H1 (cell line): ENCODE results near the gene MICALL1. TPM values are rescaled to one million over a fixed set of nuclear protein-coding genes. Genes with fewer than 3 reads are reported as not detected.
A peak's percentile ranks its signal among the peaks of the same experiment; 100 is the strongest.

Source experiments
- CTCF ChIA-PET: fragments of 300-600 bp; sonication (Branson Sonifier 250); formaldehyde crosslinking; loops from one replicate; lab custom pipeline; 2021; ENCODE audit not compliant: partially characterized antibody; lab: Charles Lee
- POLR2A ChIA-PET: fragments of 300-600 bp; sonication (Branson Sonifier 250); formaldehyde crosslinking; loops from one replicate; lab custom pipeline; 2021; ENCODE audit warnings: inconsistent platforms; ENCODE audit not compliant: partially characterized antibody; lab: Charles Lee
- DNase-seq, 2 experiments: peaks; one replicate each; pipeline versions ENCODE4 v3.0.0 to v3.0.0-alpha.2; 2010 to 2022; ENCODE audit warnings: low spot score in 2 of 2, low read depth in 1 of 2, mixed read lengths in 1 of 2
- FAIRE-seq: peaks from 2 replicates; lab custom pipeline; 2011; peaks lifted over from hg19 to GRCh38; lab: Jason Lieb, UNC
- H2AFZ ChIP-seq: 2 replicates; pipeline ENCODE4 v1.8.1; 2012; ENCODE audit warnings: low read length, inconsistent platforms
- H2AK5ac ChIP-seq: 2 replicates; pipeline ENCODE4 v1.6.1; 2013; ENCODE audit warnings: low read depth, low read length
- H2BK120ac ChIP-seq: replicated peaks from 2 replicates; pipeline ENCODE3; 2013; ENCODE audit warnings: low read depth, low read length, inconsistent platforms
- H2BK12ac ChIP-seq: 2 replicates; pipeline ENCODE4 v1.6.1; 2013; ENCODE audit warnings: low read depth, low read length
- H2BK15ac ChIP-seq: 2 replicates; pipeline ENCODE4 v1.6.1; 2013; ENCODE audit warnings: low read length
- H2BK20ac ChIP-seq: 2 replicates; pipeline ENCODE4 v1.6.1; 2013; ENCODE audit warnings: low read length
- H2BK5ac ChIP-seq: 2 replicates; pipeline ENCODE4 v1.6.1; 2013; ENCODE audit warnings: low read depth, low read length
- H3K14ac ChIP-seq: 2 replicates; pipeline ENCODE4 v1.6.1; 2013; ENCODE audit warnings: inconsistent platforms; ENCODE audit not compliant: insufficient read length
- H3K18ac ChIP-seq: 2 replicates; pipeline ENCODE4 v1.6.1; 2013; ENCODE audit warnings: low read length; ENCODE audit errors: extremely low read depth
- H3K23ac ChIP-seq: 2 replicates; pipeline ENCODE4 v1.6.1; 2013; ENCODE audit warnings: inconsistent platforms; ENCODE audit not compliant: insufficient read length
- H3K23me2 ChIP-seq: 2 replicates; pipeline ENCODE4 v1.6.1; 2013; ENCODE audit warnings: low read depth, low read length
- H3K27ac ChIP-seq: 2 replicates; pipeline ENCODE4 v1.6.1; 2011; ENCODE audit warnings: low read depth, low read length, inconsistent platforms
- H3K27me3 ChIP-seq, 4 experiments: replicated peaks in 1 of 4; 1 replicate in 1 of 4; 2 replicates in 3 of 4; pipeline versions ENCODE4 v1.6.1 to v1.8.1; 2011 to 2013; ENCODE audit warnings: low read length in 3 of 4, mild to moderate bottlenecking in 3 of 4, inconsistent platforms in 2 of 4, mixed read lengths in 2 of 4, moderate library complexity in 1 of 4; ENCODE audit not compliant: control insufficient read depth in 3 of 4, insufficient read depth in 3 of 4; ENCODE audit errors: extremely low read depth in 1 of 4
- H3K36me3 ChIP-seq, 4 experiments: 2 replicates each; pipeline versions ENCODE4 v1.6.1 to v1.8.1; 2011 to 2013; ENCODE audit warnings: mild to moderate bottlenecking in 4 of 4, low read length in 3 of 4, moderate library complexity in 2 of 4, control low read depth in 1 of 4, inconsistent platforms in 1 of 4; ENCODE audit not compliant: insufficient read depth in 4 of 4, control insufficient read depth in 2 of 4
- H3K4ac ChIP-seq: replicated peaks from 2 replicates; pipeline ENCODE3; 2013; ENCODE audit warnings: low read length, low read depth, mixed read lengths, inconsistent platforms; ENCODE audit not compliant: insufficient read length
- H3K4me1 ChIP-seq, 4 experiments: replicated peaks in 1 of 4; 1 replicate in 1 of 4; 2 replicates in 3 of 4; pipeline versions ENCODE4 v1.6.1 to v1.8.1; 2011 to 2013; ENCODE audit warnings: low read length in 3 of 4, inconsistent platforms in 2 of 4, mixed read lengths in 1 of 4; ENCODE audit not compliant: insufficient read depth in 4 of 4, control insufficient read depth in 3 of 4
- H3K4me2 ChIP-seq, 2 experiments: 2 replicates each; pipeline versions ENCODE4 v1.6.1 to v1.8.1; 2011 to 2013; ENCODE audit warnings: low read depth in 2 of 2, low read length in 2 of 2, control low read depth in 1 of 2, inconsistent platforms in 1 of 2, mild to moderate bottlenecking in 1 of 2; ENCODE audit not compliant: insufficient read depth in 1 of 2
- H3K4me3 ChIP-seq, 4 experiments: fragments of 200-600, 300-600 bp in 1 of 4; sonication (generic), shearing (Covaris generic), sonication (Bioruptor Twin) in 1 of 4; 2 replicates each; pipeline versions ENCODE4 v1.5.1 to v1.8.1; 2011 to 2016; ENCODE audit warnings: low read length in 4 of 4, low read depth in 3 of 4, control low read depth in 2 of 4, inconsistent platforms in 2 of 4, mild to moderate bottlenecking in 2 of 4, mixed read lengths in 1 of 4, moderate library complexity in 1 of 4; ENCODE audit not compliant: insufficient read depth in 2 of 4; ENCODE audit errors: extremely low read depth in 1 of 4
- H3K56ac ChIP-seq: replicated peaks from 2 replicates; pipeline ENCODE3; 2013; ENCODE audit warnings: low read depth, mild to moderate bottlenecking, mixed read lengths, low read length, inconsistent platforms; ENCODE audit not compliant: insufficient read length
- H3K79me1 ChIP-seq: 2 replicates; pipeline ENCODE4 v1.6.1; 2013; ENCODE audit warnings: low read depth, low read length, control low read depth
- H3K79me2 ChIP-seq, 2 experiments: 2 replicates each; pipeline versions ENCODE4 v1.6.1 to v1.8.1; 2012 to 2013; ENCODE audit warnings: low read length in 2 of 2, mild to moderate bottlenecking in 2 of 2, inconsistent platforms in 1 of 2; ENCODE audit not compliant: insufficient read depth in 2 of 2, control insufficient read depth in 1 of 2
- H3K9ac ChIP-seq, 4 experiments: replicated peaks in 1 of 4; 1 replicate in 1 of 4; 2 replicates in 3 of 4; pipeline versions ENCODE4 v1.6.1 to v1.8.1; 2011 to 2013; ENCODE audit warnings: low read depth in 3 of 4, low read length in 3 of 4, control low read depth in 2 of 4, mild to moderate bottlenecking in 2 of 4, moderate library complexity in 2 of 4, inconsistent platforms in 1 of 4; ENCODE audit errors: extremely low read depth in 1 of 4
- H3K9me3 ChIP-seq, 2 experiments: 2 replicates each; pipeline versions ENCODE4 v1.6.1 to v1.8.1; 2012 to 2013; ENCODE audit warnings: mild to moderate bottlenecking in 2 of 2, moderate library complexity in 2 of 2, control low read depth in 1 of 2, inconsistent platforms in 1 of 2, low read depth in 1 of 2, low read length in 1 of 2, mixed read lengths in 1 of 2; ENCODE audit not compliant: insufficient read depth in 2 of 2
- H4K20me1 ChIP-seq, 2 experiments: replicated peaks in 1 of 2; 2 replicates each; pipeline versions ENCODE3 to v1.8.1; 2011 to 2013; ENCODE audit warnings: inconsistent platforms in 2 of 2, low read length in 2 of 2, mild to moderate bottlenecking in 1 of 2; ENCODE audit not compliant: insufficient read depth in 2 of 2, control insufficient read depth in 1 of 2
- H4K5ac ChIP-seq: 2 replicates; pipeline ENCODE4 v1.6.1; 2013; ENCODE audit warnings: low read length, low read depth, mixed read lengths, inconsistent platforms; ENCODE audit not compliant: insufficient read length
- H4K8ac ChIP-seq: 2 replicates; pipeline ENCODE4 v1.8.0; 2013; ENCODE audit warnings: mild to moderate bottlenecking, moderate library complexity, low read length, inconsistent platforms; ENCODE audit not compliant: insufficient read depth; ENCODE audit errors: extremely low read depth
- H4K91ac ChIP-seq: replicated peaks from 2 replicates; pipeline ENCODE3; 2013; ENCODE audit warnings: low read length, mixed read lengths, inconsistent platforms; ENCODE audit not compliant: insufficient read length
- FOSL1 ChIP-seq: IDR thresholded peaks from 2 replicates; pipeline ENCODE4 v1.6.1; 2011; ENCODE audit warnings: mild to moderate bottlenecking, low read depth, low read length, moderate library complexity; ENCODE audit not compliant: insufficient read depth
- GTF2F1 ChIP-seq: IDR thresholded peaks from 2 replicates; pipeline ENCODE4 v1.6.1; 2012; ENCODE audit warnings: low read depth, low read length, improper control_type of control experiment, borderline replicate concordance
- KDM5A ChIP-seq: fragments of 200-600 bp; IDR thresholded peaks from 2 replicates; pipeline ENCODE4 v1.7.1; 2012; ENCODE audit warnings: mild to moderate bottlenecking, low read length, inconsistent platforms, mixed read lengths
- POLR2A ChIP-seq, 2 experiments: IDR thresholded peaks; 1 replicate in 1 of 2; 2 replicates in 1 of 2; pipeline ENCODE4 v1.6.1; 2011; ENCODE audit warnings: low read depth in 2 of 2, low read length in 2 of 2, mild to moderate bottlenecking in 2 of 2; ENCODE audit errors: control extremely low read depth in 1 of 2
- SAP30 ChIP-seq: fragments of 300-600 bp; sonication (generic); IDR thresholded peaks from 2 replicates; pipeline ENCODE4 v1.7.1; 2012; ENCODE audit warnings: low read length, moderate library complexity, mild to moderate bottlenecking, inconsistent platforms; ENCODE audit not compliant: insufficient read depth, insufficient replicate concordance
- WGBS, 2 experiments: shearing (Covaris generic) in 1 of 2; methylation state at CpG; one replicate each; pipeline versions ENCODE4 v1.1.6 to v1.1.7; 2013 to 2015; ENCODE audit warnings: low lambda C conversion rate in 2 of 2, mixed read lengths in 2 of 2, inconsistent platforms in 1 of 2, low coverage in 1 of 2, missing lambda C conversion rate in 1 of 2; ENCODE audit not compliant: insufficient replicate concordance in 2 of 2, insufficient coverage in 1 of 2, insufficient read length in 1 of 2; ENCODE audit errors: extremely low coverage in 1 of 2, missing lambda C conversion rate in 1 of 2; 5-methylcytosine and 5-hydroxymethylcytosine counted together
- polyA plus RNA-seq, 7 experiments: library from polyadenylated mRNA; depleted of rRNA in 3 of 7; stranded (reverse) in 5 of 7; unstranded in 2 of 7; fragments of >200 nt in 5 of 7; fragments of 200-250 nt in 2 of 7; gene quantifications; 1 replicate in 5 of 7; 2 replicates in 1 of 7; 4 replicates in 1 of 7; pipeline versions ENCODE4 v1.2.1 to v1.2.3, GENCODE V29; 2011 to 2013; ENCODE audit warnings: missing spikeins in 2 of 7, mixed read lengths in 2 of 7
- total RNA-seq: library from RNA; stranded (reverse); fragmentation: NEBNext Ultra II Directional; extraction: Animal tissue kit (Norgen Biotek cat#: 25700); gene quantifications from 2 replicates; pipeline ENCODE4 v1.2.1, GENCODE V29; 2021
- TF ChIP-seq, protein P1 (sequence below): IDR thresholded peaks from 2 replicates; pipeline ENCODE4 v1.6.1; 2012; ENCODE audit warnings: inconsistent platforms

MICALL1 gene
- total and polyA plus RNA-seq, 2 of the 8 experiments (the other 6 are each of a cell fraction or from before 2014, with no cell fraction given): 17.7 to 32.1 TPM

DNA sequence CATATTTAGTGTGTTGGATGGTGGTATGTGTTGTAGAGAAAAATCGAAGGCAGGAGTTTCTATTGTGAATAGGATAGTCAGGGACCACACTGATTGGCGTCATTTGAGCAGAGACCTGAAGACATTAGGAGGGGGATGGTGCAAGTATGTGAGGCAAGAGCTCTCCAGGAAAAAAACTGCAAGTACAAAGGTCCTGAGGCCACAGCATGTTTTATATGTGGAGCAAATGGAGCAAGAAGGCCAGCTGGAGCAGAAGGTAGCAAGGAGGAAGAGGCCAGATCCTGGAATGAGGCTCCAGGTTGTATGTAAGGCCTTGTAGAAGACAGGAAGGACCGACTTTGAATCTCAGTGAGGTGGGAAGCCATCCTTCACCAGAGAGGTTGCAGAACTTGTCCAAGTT lies 14.2 kb upstream of the MICALL1 start:
- no peak overlapping the region for H3K14ac ChIP-seq
- TF ChIP-seq FOSL1 (no peak), GTF2F1 (no peak), KDM5A (no peak), SAP30 (no peak), POLR2A (IDR thresholded peaks at IDR 0.05; ENCODE audit: control extremely low read depth in 1 of 2, low read depth in 2 of 2, low read length in 2 of 2) (peak in 1 of 2 experiments; percentile 51; a peak in 1 of 3 replicates)
- TF ChIP-seq, protein P1, sequence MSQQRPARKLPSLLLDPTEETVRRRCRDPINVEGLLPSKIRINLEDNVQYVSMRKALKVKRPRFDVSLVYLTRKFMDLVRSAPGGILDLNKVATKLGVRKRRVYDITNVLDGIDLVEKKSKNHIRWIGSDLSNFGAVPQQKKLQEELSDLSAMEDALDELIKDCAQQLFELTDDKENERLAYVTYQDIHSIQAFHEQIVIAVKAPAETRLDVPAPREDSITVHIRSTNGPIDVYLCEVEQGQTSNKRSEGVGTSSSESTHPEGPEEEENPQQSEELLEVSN: no peak
- TF ChIP-seq, all 59 proteins: peak for 1
- CTCF ChIA-PET: interaction anchor here (1.0 to 15.4 kb wide), 6 partner anchors 11 to 74 kb away, joined by 3 to 158 read pairs (median 9); partner anchors contain the start of gene MICALL1
- FAIRE-seq (no peak), DNase-seq (no peak)
- H4K8ac ChIP-seq: no peak overlapping the region
- H3K9me3 ChIP-seq: no peaks in the 10 kb centered on the region
- H3K23me2 ChIP-seq: no peaks in the 10 kb centered on the region
- POLR2A ChIA-PET: interaction anchor here (0.9 to 9.8 kb wide), 11 partner anchors 11 to 143 kb away, joined by 3 to 150 read pairs (median 3); partner anchors contain the start of genes ANKRD54 and MICALL1
- H3K27me3 ChIP-seq: no peaks in the 10 kb centered on the region
- no peak overlapping the region for H2BK15ac ChIP-seq
- H3K36me3 ChIP-seq: peaks cover 12 to 32% (median 26%) of the 10 kb centered on the region in 4 experiments
- H3K23ac ChIP-seq: no peak overlapping the region
- H4K91ac ChIP-seq: no peak overlapping the region
- no peak overlapping the region for H3K18ac ChIP-seq
- no peak overlapping the region for H2BK120ac ChIP-seq
- H3K4me1 ChIP-seq: peaks cover 9 to 17% (median 14%) of the 10 kb centered on the region in 4 experiments
- H2BK5ac ChIP-seq: no peak overlapping the region
- no peak overlapping the region for H2BK20ac ChIP-seq
- H3K4me3 ChIP-seq: no peak overlapping the region
- no peak overlapping the region for H2AK5ac ChIP-seq
- no peak overlapping the region for H3K27ac ChIP-seq
- no peak overlapping the region for H4K5ac ChIP-seq
- no peak overlapping the region for H3K56ac ChIP-seq
- H3K9ac ChIP-seq: no peak overlapping the region
- peaks cover 2% of the 10 kb centered on the region in 2 experiments for H4K20me1 ChIP-seq
- no peak overlapping the region for H2BK12ac ChIP-seq
- no peak overlapping the region for H2AFZ ChIP-seq
- H3K4me2 ChIP-seq: no peak overlapping the region
- H3K4ac ChIP-seq: no peak overlapping the region
- no peaks in the 10 kb centered on the region; the same call in 1 of the 2 replicates for H3K79me1 ChIP-seq
- H3K79me2 ChIP-seq: no peaks in the 10 kb centered on the region
- WGBS, 2 experiments: 91 to 100% methylated on average over 1 to 3 of the region's 3 CpGs
